ENCODE results near the gene KIR2DL4. TPM values are rescaled to one million over a fixed set of nuclear protein-coding genes. Genes with fewer than 3 reads are reported as not detected.
"Not testable (repeated sequence)": the region's sequence is repeated elsewhere in the genome, so short reads cannot be mapped to it uniquely, and the experiment has no call there.

Gene KIR2DL4
- total and polyA plus RNA-seq, 2 donors (not counting 3 experiments of a cell fraction or from before 2014, with no cell fraction given): not detected

DNA sequence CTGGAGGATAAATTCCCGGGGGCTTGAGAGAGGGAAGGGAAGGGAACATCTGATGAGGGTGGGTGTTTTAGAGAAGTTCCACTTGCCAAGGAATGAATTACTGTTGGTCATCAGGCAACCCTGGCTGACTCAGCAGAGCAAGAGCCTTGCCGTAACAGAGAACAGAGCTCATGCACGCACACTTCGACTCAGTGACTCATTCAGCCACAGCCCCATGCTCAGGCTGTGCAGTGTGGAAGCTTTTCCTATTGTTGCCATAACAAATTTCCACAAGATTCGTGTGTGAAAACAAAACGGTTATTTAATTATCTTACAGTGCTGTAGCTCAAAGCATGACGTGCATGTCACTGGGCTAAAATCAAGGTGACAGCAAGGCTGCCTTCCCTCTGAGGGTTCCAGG is 56.0 kb downstream of the KIR2DL4 start:
- H3K36me3 ChIP-seq (ENCODE audit: control insufficient read depth in 2 of 2, extremely low read depth in 1 of 2, insufficient read depth in 2 of 2, low read length in 2 of 2); H3K9me3 ChIP-seq (replicated peaks; ENCODE audit: control insufficient read depth, insufficient read depth, low read length); H3K79me2 ChIP-seq (ENCODE audit: control insufficient read depth, insufficient read depth, low read length); POLR2A ChIA-PET; BruUV-seq (replicated peaks); H3K4me2 ChIP-seq (ENCODE audit: insufficient read depth, low read length); H3K27me3 ChIP-seq (ENCODE audit: control insufficient read depth in 2 of 2, insufficient read depth in 2 of 2, low read length in 2 of 2); CTCF ChIA-PET; H3K4me3 ChIP-seq (replicated peaks in 1 of 3; ENCODE audit: insufficient read depth in 1 of 3, low read depth in 1 of 3, low read length in 3 of 3); H3K9ac ChIP-seq (replicated peaks; ENCODE audit: extremely low read depth, insufficient read depth, low read length); FAIRE-seq; H3K9me1 ChIP-seq (replicated peaks; ENCODE audit: control insufficient read depth, extremely low read depth, insufficient read depth, low read length); H4K20me1 ChIP-seq (replicated peaks; ENCODE audit: control insufficient read depth, extremely low read depth, insufficient read depth, low read length); dilution Hi-C loops (cut with MboI; ENCODE audit: extremely low pct_ligation_motif_present, low sequenced_read_pairs); intact Hi-C loops (cut with micrococcal nuclease); H2AFZ ChIP-seq (ENCODE audit: low read depth, low read length); H3K27ac ChIP-seq (ENCODE audit: insufficient read depth, low read depth, low read length); H3K4me1 ChIP-seq (ENCODE audit: control insufficient read depth, extremely low read depth, insufficient read depth, low read length); DNase-seq (ENCODE audit: low read depth, low spot score): not testable (repeated sequence)

DNA sequence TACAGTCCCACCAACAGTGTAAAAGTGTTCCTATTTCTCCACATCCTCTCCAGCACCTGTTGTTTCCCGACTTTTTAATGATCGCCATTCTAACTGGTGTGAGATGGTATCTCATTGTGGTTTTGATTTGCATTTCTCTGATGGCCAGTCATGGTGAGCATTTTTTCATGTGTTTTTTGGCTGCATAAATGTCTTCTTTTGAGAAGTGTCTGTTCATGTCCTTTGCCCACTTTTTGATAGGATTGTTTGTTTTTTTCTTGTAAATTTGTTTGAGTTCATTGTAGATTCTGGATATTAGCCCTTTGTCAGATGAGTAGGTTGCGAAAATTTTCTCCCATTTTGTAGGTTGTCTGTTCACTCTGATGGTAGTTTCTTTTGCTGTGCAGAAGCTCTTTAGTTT is 60.0 kb downstream of the KIR2DL4 start:
- H3K4me3 ChIP-seq (replicated peaks in 1 of 3; ENCODE audit: insufficient read depth in 1 of 3, low read depth in 1 of 3, low read length in 3 of 3); CTCF ChIA-PET; H4K20me1 ChIP-seq (replicated peaks; ENCODE audit: control insufficient read depth, extremely low read depth, insufficient read depth, low read length); FAIRE-seq; H3K4me2 ChIP-seq (ENCODE audit: insufficient read depth, low read length); H3K4me1 ChIP-seq (ENCODE audit: control insufficient read depth, extremely low read depth, insufficient read depth, low read length); POLR2A ChIA-PET; H3K9me1 ChIP-seq (replicated peaks; ENCODE audit: control insufficient read depth, extremely low read depth, insufficient read depth, low read length); H3K27me3 ChIP-seq (ENCODE audit: control insufficient read depth in 2 of 2, insufficient read depth in 2 of 2, low read length in 2 of 2); H3K36me3 ChIP-seq (ENCODE audit: control insufficient read depth in 2 of 2, extremely low read depth in 1 of 2, insufficient read depth in 2 of 2, low read length in 2 of 2); H3K79me2 ChIP-seq (ENCODE audit: control insufficient read depth, insufficient read depth, low read length); H3K9ac ChIP-seq (replicated peaks; ENCODE audit: extremely low read depth, insufficient read depth, low read length); H3K27ac ChIP-seq (ENCODE audit: insufficient read depth, low read depth, low read length); intact Hi-C loops (cut with micrococcal nuclease); H2AFZ ChIP-seq (ENCODE audit: low read depth, low read length); BruUV-seq (replicated peaks); DNase-seq (ENCODE audit: low read depth, low spot score); dilution Hi-C loops (cut with MboI; ENCODE audit: extremely low pct_ligation_motif_present, low sequenced_read_pairs); H3K9me3 ChIP-seq (replicated peaks; ENCODE audit: control insufficient read depth, insufficient read depth, low read length): not testable (repeated sequence)

Small RNA genes lying within 50 kb of the gene (small RNA-seq; reads per million reads assigned to genes)
- not detected for gene KIR3DP1 (ENCODE audit: insufficient read depth, insufficient read length, low read depth, low replicate concordance)

Other genes with a start within 250 kb of the KIR2DL4 start
- not detected in 2 replicates for gene LILRA2, start 229.8 kb upstream of the KIR2DL4 start, total RNA-seq
- not detected in 2 replicates for gene LILRA2, start 229.8 kb upstream of the KIR2DL4 start, polyA plus RNA-seq
- gene LILRA1, start 210.0 kb upstream of the KIR2DL4 start, total RNA-seq: not detected in 2 replicates
- gene LILRA1, start 210.0 kb upstream of the KIR2DL4 start, polyA plus RNA-seq: not detected in 2 replicates
- gene LILRB1, start 173.1 kb upstream of the KIR2DL4 start, total RNA-seq: not detected in 2 replicates
- not detected in 2 replicates for gene LILRB1, start 173.1 kb upstream of the KIR2DL4 start, polyA plus RNA-seq
- not detected in 2 replicates for gene LILRB4, start 140.6 kb upstream of the KIR2DL4 start, total RNA-seq
- not detected in 2 replicates for gene LILRB4, start 140.6 kb upstream of the KIR2DL4 start, polyA plus RNA-seq
- gene KIR3DL3, start 79.2 kb upstream of the KIR2DL4 start, total RNA-seq: not detected in 2 replicates
- not detected in 2 replicates for gene KIR3DL3, start 79.2 kb upstream of the KIR2DL4 start, polyA plus RNA-seq
- gene KIR2DL3, start 65.1 kb upstream of the KIR2DL4 start, total RNA-seq: not detected in 2 replicates
- not detected in 2 replicates for gene KIR2DL3, start 65.1 kb upstream of the KIR2DL4 start, polyA plus RNA-seq
- not detected in 2 replicates for gene KIR2DL1, start 33.8 kb upstream of the KIR2DL4 start, total RNA-seq
- not detected in 2 replicates for gene KIR2DL1, start 33.8 kb upstream of the KIR2DL4 start, polyA plus RNA-seq
- not detected in 2 replicates for gene KIR3DL1, start 12.9 kb downstream of the KIR2DL4 start, total RNA-seq
- not detected in 2 replicates for gene KIR3DL1, start 12.9 kb downstream of the KIR2DL4 start, polyA plus RNA-seq
- gene KIR2DS4, start 29.1 kb downstream of the KIR2DL4 start, total RNA-seq: not detected in 2 replicates
- not detected in 2 replicates for gene KIR2DS4, start 29.1 kb downstream of the KIR2DL4 start, polyA plus RNA-seq
- gene KIR3DL2, start 46.8 kb downstream of the KIR2DL4 start, total RNA-seq: not detected in 2 replicates
- not detected in 2 replicates for gene KIR3DL2, start 46.8 kb downstream of the KIR2DL4 start, polyA plus RNA-seq
- gene FCAR, start 70.6 kb downstream of the KIR2DL4 start, total RNA-seq: not detected in 2 replicates
- gene FCAR, start 70.6 kb downstream of the KIR2DL4 start, polyA plus RNA-seq: not detected in 2 replicates
- gene NCR1, start 102.5 kb downstream of the KIR2DL4 start, total RNA-seq: 0.44 TPM in 1 of 2 replicates, not detected in the other
- gene NCR1, start 102.5 kb downstream of the KIR2DL4 start, polyA plus RNA-seq: 0.22 and 0.76 TPM in 2 replicates
- not detected in 2 replicates for gene NLRP7, start 143.9 kb downstream of the KIR2DL4 start, total RNA-seq
- gene NLRP7, start 143.9 kb downstream of the KIR2DL4 start, polyA plus RNA-seq: not detected in 2 replicates
- 7.2 and 12.6 TPM in 2 replicates for gene NLRP2, start 162.8 kb downstream of the KIR2DL4 start, total RNA-seq
- 4.3 and 5.9 TPM in 2 replicates for gene NLRP2, start 162.8 kb downstream of the KIR2DL4 start, polyA plus RNA-seq
- gene GP6, start 234.7 kb downstream of the KIR2DL4 start, total RNA-seq: 0.27 and 0.28 TPM in 2 replicates
- gene GP6, start 234.7 kb downstream of the KIR2DL4 start, polyA plus RNA-seq: 0.11 and 0.21 TPM in 2 replicates

Data from endothelial cell of umbilical vein (primary cell).